Karpas-422 (cell line): Measurements from ENCODE around the gene AQR. TPM values are rescaled to one million over a fixed set of nuclear protein-coding genes. Genes with fewer than 3 reads are reported as not detected.

Experiments
- DNase-seq: peaks from one replicate; pipeline ENCODE4 v3.0.0-alpha.2; 2015
- H2AFZ ChIP-seq: fragments of 200-600 bp; sonication (generic); 2 replicates; pipeline ENCODE4 v1.6.1; 2014; ENCODE audit warnings: antibody characterized with exemption, low read length, mixed read lengths
- H3K27ac ChIP-seq: fragments of 200-600 bp; sonication (generic); 2 replicates; pipeline ENCODE4 v1.5.1; 2014; ENCODE audit warnings: mild to moderate bottlenecking, low read length, moderate library complexity
- H3K27me3 ChIP-seq: fragments of 200-600 bp; sonication (generic); 2 replicates; pipeline ENCODE4 v1.6.1; 2014; ENCODE audit warnings: low read length, mixed read lengths
- H3K36me3 ChIP-seq: fragments of 200-600 bp; sonication (generic); 2 replicates; pipeline ENCODE4 v1.6.1; 2014; ENCODE audit warnings: low read length, mixed read lengths; ENCODE audit not compliant: insufficient read depth
- H3K4me1 ChIP-seq: fragments of 200-600 bp; sonication (generic); 2 replicates; pipeline ENCODE4 v1.6.1; 2014; ENCODE audit warnings: mild to moderate bottlenecking, low read length, mixed read lengths
- H3K4me2 ChIP-seq: fragments of 200-600 bp; sonication (generic); 2 replicates; pipeline ENCODE4 v1.6.1; 2014; ENCODE audit warnings: low read length, low read depth, mild to moderate bottlenecking; ENCODE audit not compliant: poor library complexity, severe bottlenecking
- H3K4me3 ChIP-seq: fragments of 200-600 bp; sonication (generic); 2 replicates; pipeline ENCODE4 v1.5.1; 2014; ENCODE audit warnings: mild to moderate bottlenecking, antibody characterized with exemption, low read length, mixed read lengths
- H3K79me2 ChIP-seq: fragments of 200-600 bp; sonication (generic); 2 replicates; pipeline ENCODE4 v1.6.1; 2014; ENCODE audit warnings: mild to moderate bottlenecking, low read length, mixed read lengths
- H3K9ac ChIP-seq: fragments of 200-600 bp; sonication (generic); 2 replicates; pipeline ENCODE4 v1.6.0; 2014; ENCODE audit warnings: low read length
- H3K9me2 ChIP-seq: fragments of 200-600 bp; sonication (generic), shearing (Covaris generic); replicated peaks from 2 replicates; pipeline ENCODE4 v1.6.0; 2014; ENCODE audit warnings: mild to moderate bottlenecking, low read length, moderate library complexity; ENCODE audit not compliant: insufficient read depth
- H3K9me3 ChIP-seq: fragments of 300-700, 200-600 bp; sonication (generic); 2 replicates; pipeline ENCODE4 v1.6.1; 2014; ENCODE audit warnings: low read length, mixed read lengths
- H4K20me1 ChIP-seq: fragments of 200-600 bp; sonication (generic); 2 replicates; pipeline ENCODE4 v1.6.1; 2014; ENCODE audit warnings: mild to moderate bottlenecking, antibody characterized with exemption, low read length, low read depth; ENCODE audit not compliant: insufficient read depth
- total RNA-seq: library from RNA; depleted of rRNA; stranded (reverse); fragments of >200 nt; shearing (Covaris generic); gene quantifications from 2 replicates; pipeline ENCODE4 v1.2.3, GENCODE V29; 2014; ENCODE audit warnings: low replicate concordance

AQR gene
- total RNA-seq, 1 experiment from 2014 or later: 51.4 TPM

DNA sequence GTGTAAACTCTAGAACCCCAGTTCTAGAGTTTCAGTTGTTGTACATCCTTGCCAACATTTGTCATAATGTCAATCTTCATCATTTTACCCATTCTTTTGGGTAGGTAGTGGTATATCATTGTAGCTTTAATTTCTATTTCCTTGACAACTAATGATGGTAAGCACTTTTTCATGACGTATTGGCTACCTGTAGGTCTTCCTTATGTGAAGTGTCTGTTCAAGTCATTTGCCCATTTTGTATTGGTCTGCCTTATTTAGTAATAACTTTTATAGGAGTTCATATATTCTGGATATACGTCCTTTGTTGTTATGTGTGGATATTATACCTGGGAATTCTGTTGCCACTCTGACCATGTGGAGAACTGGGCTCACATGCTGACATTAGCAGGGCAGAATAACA is 100.4 kb downstream of the AQR start:
- Histone ChIP-seq H3K4me3 (no peak overlapping the region), H3K4me2 (no peak overlapping the region), H3K9me2 (no peaks in the 10 kb centered on the region), H3K79me2 (no peaks in the 10 kb centered on the region), H3K4me1 (no peaks in the 10 kb centered on the region), H3K27me3 (no peaks in the 10 kb centered on the region), H2AFZ (no peak overlapping the region), H3K9me3 (0 out of 2 replicates have a peak, but pooled peaks cover 6% of the 10 kb centered on the region), H4K20me1 (no peaks in the 10 kb centered on the region), H3K27ac (no peak overlapping the region), H3K9ac (no peak overlapping the region), H3K36me3 (peaks cover 64% of the 10 kb centered on the region)
- DNase-seq: no peak

- no peak for DNase-seq
- no peaks in the 10 kb centered on the region for H3K9me2 ChIP-seq
- H3K36me3 ChIP-seq: peaks cover 49% of the 10 kb centered on the region
Measured at GRCh38 chr15:34865531-34865930, 104.0 kb downstream of the AQR start.

GRCh38 chr15:34861214-34861613 is 108.3 kb downstream of the AQR start:
- Histone ChIP-seq H3K4me2 (no peak overlapping the region), H2AFZ (no peak overlapping the region), H4K20me1 (no peaks in the 10 kb centered on the region), H3K4me3 (no peak overlapping the region), H3K4me1 (peaks cover under 1% of the 10 kb centered on the region), H3K27ac (no peak overlapping the region), H3K79me2 (no peaks in the 10 kb centered on the region), H3K9me2 (no peaks in the 10 kb centered on the region), H3K27me3 (no peaks in the 10 kb centered on the region), H3K9me3 (no peaks in the 10 kb centered on the region), H3K9ac (no peak overlapping the region), H3K36me3 (peaks cover 48% of the 10 kb centered on the region; the same call in 1 of the 2 replicates)
- no peak for DNase-seq

More at GRCh38 chr15:34865531-34865930, 104.0 kb downstream of the AQR start:
- Histone ChIP-seq H3K27me3 (no peaks in the 10 kb centered on the region), H3K4me1 (no peaks in the 10 kb centered on the region), H2AFZ (no peak overlapping the region), H4K20me1 (no peaks in the 10 kb centered on the region), H3K4me2 (no peak overlapping the region), H3K9ac (no peak overlapping the region), H3K4me3 (no peak overlapping the region), H3K9me3 (0 out of 2 replicates have a peak, but pooled peaks cover 6% of the 10 kb centered on the region), H3K27ac (no peak overlapping the region), H3K79me2 (no peaks in the 10 kb centered on the region)

DNA sequence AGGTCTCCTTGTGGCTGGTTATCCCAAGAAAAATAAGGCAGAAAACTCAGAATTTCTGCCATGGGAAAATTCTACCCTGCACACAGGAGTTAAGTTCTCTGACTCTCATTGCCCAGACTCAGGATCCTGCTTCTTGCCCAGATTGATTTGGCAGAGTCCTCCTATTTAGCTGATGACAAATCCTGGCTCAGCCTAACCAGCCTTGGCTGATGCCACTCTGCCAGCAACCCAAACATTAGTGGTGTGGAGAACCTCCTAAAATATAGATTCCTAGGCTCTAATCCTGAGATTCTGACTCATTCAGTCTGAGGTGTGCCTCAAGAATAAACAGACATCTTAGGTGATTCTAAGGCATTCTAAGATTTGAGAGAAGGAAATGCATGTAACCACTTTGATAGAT is 113.6 kb downstream of the AQR start:
- H3K79me2 ChIP-seq: no peaks in the 10 kb centered on the region
- no peak overlapping the region for H2AFZ ChIP-seq
- H3K9me3 ChIP-seq: no peaks in the 10 kb centered on the region
- no peak for DNase-seq
- H3K9ac ChIP-seq: no peak overlapping the region
- no peaks in the 10 kb centered on the region for H4K20me1 ChIP-seq
- H3K4me1 ChIP-seq: peaks cover 33% of the 10 kb centered on the region
- H3K27ac ChIP-seq: no peak overlapping the region; the same call in 1 of the 2 replicates
- H3K27me3 ChIP-seq: no peaks in the 10 kb centered on the region
- no peaks in the 10 kb centered on the region for H3K9me2 ChIP-seq
- no peak overlapping the region for H3K4me3 ChIP-seq
- H3K4me2 ChIP-seq: no peak overlapping the region
- peaks cover 51% of the 10 kb centered on the region; the same call in 1 of the 2 replicates for H3K36me3 ChIP-seq

GRCh38 chr15:34855413-34855812 is 114.1 kb downstream of the AQR start:
- Histone ChIP-seq H3K4me2 (no peak overlapping the region), H3K4me1 (peaks cover 36% of the 10 kb centered on the region), H4K20me1 (no peaks in the 10 kb centered on the region), H3K36me3 (peaks cover 51% of the 10 kb centered on the region; the same call in 1 of the 2 replicates), H3K9me2 (no peaks in the 10 kb centered on the region), H3K27ac (no peak overlapping the region), H3K9me3 (no peaks in the 10 kb centered on the region), H3K9ac (no peak overlapping the region), H3K27me3 (no peaks in the 10 kb centered on the region), H2AFZ (no peak overlapping the region), H3K79me2 (no peaks in the 10 kb centered on the region), H3K4me3 (no peak overlapping the region)
- DNase-seq: no peak

- Histone ChIP-seq H3K4me3 (no peak overlapping the region), H3K9ac (no peak overlapping the region), H3K79me2 (no peaks in the 10 kb centered on the region), H4K20me1 (no peaks in the 10 kb centered on the region), H3K9me2 (no peaks in the 10 kb centered on the region), H3K27me3 (no peaks in the 10 kb centered on the region), H3K4me2 (no peak overlapping the region), H2AFZ (no peak overlapping the region), H3K27ac (no peak overlapping the region), H3K9me3 (no peaks in the 10 kb centered on the region), H3K4me1 (peaks cover 36% of the 10 kb centered on the region), H3K36me3 (peaks cover 44% of the 10 kb centered on the region; the same call in 1 of the 2 replicates)
- DNase-seq: no peak
Measured at GRCh38 chr15:34854232-34854631, 115.3 kb downstream of the AQR start.

DNA sequence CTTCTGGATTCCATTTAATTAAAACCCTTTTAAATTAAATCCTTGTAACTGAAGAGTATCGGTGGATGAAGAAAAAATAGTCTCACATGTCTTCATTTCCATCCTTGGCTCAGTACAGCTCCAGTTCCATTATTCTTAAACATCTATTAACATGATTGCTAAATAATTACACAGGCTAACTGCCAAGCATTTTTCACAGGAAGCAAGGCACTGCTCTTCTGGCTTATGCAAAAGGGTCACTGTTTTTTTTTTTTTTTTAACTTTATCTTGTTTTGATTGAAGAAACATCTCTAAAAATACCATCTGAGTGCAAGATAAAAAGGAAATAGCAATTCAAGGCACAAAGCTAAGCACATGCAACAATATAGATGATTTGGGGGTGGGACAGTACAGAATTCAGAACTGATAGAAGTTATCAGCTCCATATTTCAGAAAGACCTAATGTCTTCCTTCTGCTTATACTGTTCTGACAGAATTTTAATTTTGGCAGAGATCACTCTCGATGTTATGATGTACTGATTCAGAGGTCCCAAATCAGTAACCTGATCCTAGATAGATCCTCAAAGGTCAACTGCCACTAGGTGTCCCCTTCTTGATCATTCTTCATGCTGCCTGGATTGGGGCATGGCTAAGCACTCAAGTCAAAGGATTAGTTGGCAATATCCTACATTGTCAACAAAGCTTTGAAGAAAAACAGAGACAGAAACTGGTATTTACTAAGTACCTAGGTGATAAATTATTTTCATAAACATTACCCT is 116.4 kb downstream of the AQR start:
- no peak overlapping the region for H3K27ac ChIP-seq
- H3K9ac ChIP-seq: no peak overlapping the region
- H3K9me3 ChIP-seq: no peaks in the 10 kb centered on the region
- no peaks in the 10 kb centered on the region for H3K9me2 ChIP-seq
- no peaks in the 10 kb centered on the region for H3K27me3 ChIP-seq
- H3K36me3 ChIP-seq: peaks cover 34% of the 10 kb centered on the region; the same call in 1 of the 2 replicates
- peaks cover 36% of the 10 kb centered on the region for H3K4me1 ChIP-seq
- no peaks in the 10 kb centered on the region for H3K79me2 ChIP-seq
- no peak overlapping the region for H3K4me3 ChIP-seq
- no peak overlapping the region for H2AFZ ChIP-seq
- DNase-seq: no peak
- H3K4me2 ChIP-seq: no peak overlapping the region
- no peaks in the 10 kb centered on the region for H4K20me1 ChIP-seq

DNA sequence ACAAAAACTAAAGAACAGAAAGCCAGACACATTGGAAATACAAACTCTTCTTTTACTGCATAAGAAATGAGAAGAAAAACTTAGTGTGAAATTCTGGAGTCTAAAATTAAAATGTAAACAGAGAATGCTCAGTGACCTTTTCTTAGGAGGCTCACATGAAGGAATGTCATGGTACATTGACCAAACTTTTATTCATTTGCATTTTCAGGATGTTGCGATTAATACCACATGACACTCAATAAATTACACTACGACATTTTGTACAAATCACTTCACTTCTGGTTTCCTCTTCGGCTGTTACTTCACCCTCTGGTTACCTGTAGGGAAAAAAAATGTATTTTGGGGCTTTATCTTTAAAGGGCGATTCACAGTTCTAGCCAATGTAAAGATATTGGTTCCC is 117.8 kb downstream of the AQR start:
- H3K36me3 ChIP-seq: peaks cover 30% of the 10 kb centered on the region; the same call in 1 of the 2 replicates
- H3K9ac ChIP-seq: no peak overlapping the region
- H2AFZ ChIP-seq: no peak overlapping the region
- H3K4me3 ChIP-seq: no peak overlapping the region
- no peaks in the 10 kb centered on the region for H3K27me3 ChIP-seq
- peaks cover 36% of the 10 kb centered on the region for H3K4me1 ChIP-seq
- no peaks in the 10 kb centered on the region for H4K20me1 ChIP-seq
- H3K27ac ChIP-seq: peak overlapping the region; percentile 66
- H3K4me2 ChIP-seq: peak overlapping the region; percentile 35
- H3K79me2 ChIP-seq: no peaks in the 10 kb centered on the region
- peak; percentile 46 for DNase-seq
- H3K9me2 ChIP-seq: no peaks in the 10 kb centered on the region
- no peaks in the 10 kb centered on the region for H3K9me3 ChIP-seq
